SH-SY5Y (cell line): Measurements from ENCODE around the gene MYL9.

Experiments
- GATA2 ChIP-seq: IDR thresholded peaks from 2 replicates; pipeline ENCODE4 v1.6.1; 2011; ENCODE audit warnings: mild to moderate bottlenecking, low read depth, low read length
- GATA3 ChIP-seq: IDR thresholded peaks from 2 replicates; pipeline ENCODE4 v1.6.1; 2011; ENCODE audit warnings: low read depth, mild to moderate bottlenecking, low read length, moderate library complexity

MYL9 gene

GRCh38 chr20:36550790-36551299 is 9.5 kb downstream of the MYL9 start:
- TF ChIP-seq GATA3, result no peak
- TF ChIP-seq GATA2, result no peak

GRCh38 chr20:36555248-36555647 is 13.9 kb downstream of the MYL9 start:
- no peak for TF ChIP-seq GATA3
- no peak for TF ChIP-seq GATA2

- TF ChIP-seq GATA2, result no peak
Measured at GRCh38 chr20:36562724-36563123, 21.4 kb downstream of the MYL9 start.

- TF ChIP-seq GATA2 (no peak), GATA3 (no peak)
Measured at GRCh38 chr20:36563374-36563773, 22.1 kb downstream of the MYL9 start.

- TF ChIP-seq GATA3 (no peak), GATA2 (no peak)
Measured at GRCh38 chr20:36565520-36565919, 24.2 kb downstream of the MYL9 start.

- TF ChIP-seq GATA2 (no peak), GATA3 (no peak)
Measured at GRCh38 chr20:36569847-36570429, 28.6 kb downstream of the MYL9 start.

GRCh38 chr20:36571564-36572504 is 30.5 kb downstream of the MYL9 start:
- TF ChIP-seq GATA2 (no peak), GATA3 (no peak)

- no peak for TF ChIP-seq GATA3
Measured at GRCh38 chr20:36572701-36573102, 31.4 kb downstream of the MYL9 start.

GRCh38 chr20:36573103-36573797 is 31.9 kb downstream of the MYL9 start, which contains the start of gene TGIF2:
Gene TGIF2 (plus strand): TSS chr20:36573597. CDS start chr20:36578775, 5,178 bp downstream.
- no peak for TF ChIP-seq GATA3
- TF ChIP-seq GATA2, result no peak

GRCh38 chr20:36573798-36574365 is 32.6 kb downstream of the MYL9 start:
- no peak for TF ChIP-seq GATA2
- TF ChIP-seq GATA3, result no peak

- TF ChIP-seq GATA3, result no peak
- no peak for TF ChIP-seq GATA2
Measured at GRCh38 chr20:36574366-36575135, 33.2 kb downstream of the MYL9 start.

GRCh38 chr20:36576081-36576445 is 34.7 kb downstream of the MYL9 start:
- TF ChIP-seq GATA3, result no peak

- TF ChIP-seq GATA2 (no peak), GATA3 (no peak)
Measured at GRCh38 chr20:36578356-36579041, 37.2 kb downstream of the MYL9 start.

- TF ChIP-seq GATA3 (no peak), GATA2 (no peak)
Measured at GRCh38 chr20:36579996-36580545, 38.8 kb downstream of the MYL9 start.
